Iris pigment epithelial cell (primary cell): Measurements from ENCODE around the gene DENND11.

Source experiments
- DNase-seq: peaks from one replicate; pipeline ENCODE4 v3.0.0-alpha.2; 2011; ENCODE audit warnings: low read depth

The DENND11 gene

DNA sequence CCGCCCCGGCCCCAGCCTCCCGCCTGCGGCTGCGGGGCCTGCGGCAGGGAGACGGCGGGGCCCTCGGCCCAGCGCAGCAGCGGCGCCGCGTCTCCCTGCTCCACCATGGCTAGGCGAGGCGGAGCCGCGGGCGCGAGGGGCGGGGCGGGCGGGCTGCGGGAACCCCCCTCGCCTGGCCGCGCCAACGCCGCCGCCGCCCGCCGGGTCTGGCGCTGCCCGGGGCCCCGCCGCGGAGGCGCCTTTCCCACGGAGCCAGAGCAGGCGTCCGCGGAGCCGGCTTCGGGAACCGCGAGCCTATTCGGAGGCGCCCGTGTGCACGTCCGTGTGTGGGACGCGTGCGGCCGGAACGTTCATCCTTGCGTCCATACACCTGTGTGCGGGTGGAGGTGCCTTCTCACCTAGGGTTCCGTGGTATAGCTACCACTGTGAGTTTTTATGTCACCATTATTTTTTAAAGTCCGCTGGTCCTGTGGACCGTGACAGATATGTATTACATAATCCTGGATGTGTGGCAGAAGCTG lies at the start of gene DENND11:
Gene DENND11, minus strand, starts transcription at position 120 of the 521 bp plus-strand sequence. Its CDS starts 13 bp downstream, at position 107.
- peak; percentile 35 for DNase-seq

DNA sequence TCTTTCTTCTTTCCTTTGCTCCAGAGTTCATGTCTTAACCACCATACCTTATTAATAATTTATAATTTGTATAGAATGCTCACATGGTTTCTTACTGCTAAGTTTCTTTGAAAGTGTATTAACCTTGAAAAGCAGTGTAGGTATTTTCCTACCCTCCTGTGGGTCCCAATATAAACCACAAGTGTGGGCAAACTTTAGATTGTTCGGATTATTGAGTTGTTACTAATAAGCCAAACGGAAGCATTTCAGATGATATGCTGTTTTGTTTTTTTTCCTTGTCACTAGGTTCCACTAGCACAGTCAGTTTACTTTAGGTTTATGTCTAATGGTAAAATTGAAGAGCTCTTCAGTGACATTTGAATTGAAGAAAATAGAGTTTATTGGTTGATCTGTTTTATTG lies 46.4 kb upstream of the DENND11 start:
- DNase-seq, result peak; percentile 61

- no peak for DNase-seq
These were observed 42.2 kb upstream of the DENND11 start for GRCh38 chr7:141744131-141744530.

- DNase-seq, result peak; percentile 34
These were observed 40.3 kb upstream of the DENND11 start for GRCh38 chr7:141742229-141742628.

- no peak for DNase-seq
These were observed 37.3 kb upstream of the DENND11 start for GRCh38 chr7:141739250-141739649.

DNA sequence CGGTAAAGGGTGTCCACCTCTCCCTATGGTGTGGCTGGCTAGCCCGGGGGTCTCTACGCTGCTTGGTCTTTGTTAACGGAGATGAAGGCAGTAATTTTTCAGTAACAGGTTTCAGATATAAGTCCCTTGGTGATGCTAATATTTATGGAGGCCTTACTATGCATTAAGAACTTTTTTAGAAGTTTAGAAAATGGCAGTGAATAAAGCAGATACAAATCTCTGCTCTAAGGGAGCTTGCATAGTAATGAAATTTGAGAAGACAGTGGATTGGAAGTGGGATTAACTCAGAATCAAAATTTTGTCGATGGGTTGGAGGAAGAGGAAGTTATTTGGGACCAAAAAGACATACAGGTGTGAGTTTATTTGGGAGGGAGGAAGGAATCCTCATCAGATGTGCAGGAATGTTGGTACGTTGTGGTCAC lies 36.6 kb upstream of the DENND11 start:
- no peak for DNase-seq

GRCh38 chr7:141737836-141738591 lies 36.0 kb upstream of the DENND11 start, which contains the start of gene SSBP1:
TSS of gene SSBP1 (plus strand) at chr7:141738358. CDS start at chr7:141739167, 809 bp downstream.
- DNase-seq, result peak; percentile 98

DNA sequence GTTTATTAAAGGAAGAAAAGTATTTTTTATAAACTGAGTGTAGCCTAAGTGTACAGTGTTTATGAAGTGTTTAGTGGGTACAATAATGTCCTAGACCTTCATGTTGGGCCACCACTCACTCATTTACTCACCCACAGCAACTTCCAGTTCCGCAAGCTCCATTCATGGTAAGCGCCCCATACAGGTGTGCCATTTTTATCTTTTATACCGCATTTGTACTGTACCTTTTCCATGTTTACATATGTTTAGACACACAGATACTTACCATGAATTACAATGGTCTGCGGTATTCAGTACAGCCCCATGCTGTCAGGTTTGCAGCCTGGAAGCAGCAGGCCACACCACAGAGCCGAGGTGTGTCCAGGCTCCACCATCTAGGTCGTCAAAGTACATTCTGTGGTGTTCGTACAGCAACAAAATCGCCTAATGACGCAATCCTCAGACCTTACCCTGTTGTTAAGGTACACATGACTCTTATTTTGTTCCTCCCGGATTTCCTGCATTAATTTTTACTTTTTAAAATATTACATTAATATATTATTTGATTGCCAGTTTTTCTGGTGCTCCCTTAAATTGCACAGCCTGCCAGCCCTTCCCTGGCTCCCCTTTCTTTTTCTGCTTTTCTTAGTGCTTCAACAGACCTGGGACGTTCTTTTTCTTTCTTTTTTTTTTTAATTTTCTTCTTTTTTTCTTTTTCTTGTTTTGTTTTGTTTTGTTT lies 35.3 kb upstream of the DENND11 start:
- peak; percentile 8 for DNase-seq

DNA sequence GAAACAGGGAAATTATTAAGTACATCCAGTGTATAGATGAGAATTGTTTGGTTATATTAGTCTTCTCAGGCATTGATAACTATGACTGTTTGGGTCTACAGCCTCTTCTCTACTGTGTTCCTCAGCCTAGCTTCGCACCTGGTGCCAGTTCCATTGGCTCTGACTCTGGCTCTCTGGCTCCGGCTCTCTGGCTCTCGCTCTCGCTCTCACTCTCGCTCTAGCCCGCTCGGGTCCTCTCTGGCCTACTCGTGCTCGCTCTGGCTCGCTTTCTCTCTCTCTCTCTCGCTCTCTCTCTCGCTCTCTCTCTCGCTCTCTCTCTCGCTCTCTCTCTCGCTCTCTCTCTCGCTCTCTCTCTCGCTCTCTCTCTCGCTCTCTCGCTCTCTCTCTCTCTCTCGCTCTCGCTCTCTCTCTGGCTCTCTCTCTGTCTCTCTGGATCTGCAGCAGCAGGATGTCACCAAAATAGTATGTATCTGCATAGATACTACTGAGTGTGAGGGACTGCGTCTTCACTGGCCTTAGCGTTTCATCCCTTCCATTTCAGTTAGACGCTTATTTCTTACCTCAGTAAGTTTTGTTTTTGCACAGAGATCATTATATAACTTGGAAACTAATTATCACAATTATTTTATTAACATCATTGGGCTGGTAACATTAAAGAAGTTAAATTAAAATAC lies 29.6 kb upstream of the DENND11 start:
- no peak for DNase-seq

GRCh38 chr7:141729020-141729419 lies 27.1 kb upstream of the DENND11 start:
- no peak for DNase-seq

- DNase-seq, result no peak
These were observed 20.6 kb upstream of the DENND11 start for GRCh38 chr7:141722529-141722928.

- no peak for DNase-seq
These were observed 15.5 kb upstream of the DENND11 start for GRCh38 chr7:141717450-141717849.

GRCh38 chr7:141715794-141716689 lies 14.1 kb upstream of the DENND11 start:
- no peak for DNase-seq

DNA sequence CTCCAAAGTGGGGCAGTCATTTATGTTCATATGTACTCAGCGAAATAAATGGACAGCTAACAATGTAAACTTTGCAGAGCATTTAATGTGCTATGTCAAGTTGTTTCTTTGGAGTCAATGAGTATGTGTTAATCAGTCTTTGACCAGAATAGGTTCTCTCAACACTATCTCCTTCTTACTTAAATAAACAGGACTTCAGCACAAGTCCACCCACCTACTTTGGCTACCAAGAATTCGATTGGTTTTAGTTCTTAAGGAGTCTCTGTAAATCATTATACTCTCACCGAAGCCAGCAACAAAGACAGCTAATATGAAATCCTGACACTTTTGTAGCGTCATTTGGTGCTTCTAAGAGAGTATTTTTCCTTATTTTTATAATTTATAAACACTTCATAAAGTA lies 13.1 kb upstream of the DENND11 start:
- DNase-seq, result no peak

DNA sequence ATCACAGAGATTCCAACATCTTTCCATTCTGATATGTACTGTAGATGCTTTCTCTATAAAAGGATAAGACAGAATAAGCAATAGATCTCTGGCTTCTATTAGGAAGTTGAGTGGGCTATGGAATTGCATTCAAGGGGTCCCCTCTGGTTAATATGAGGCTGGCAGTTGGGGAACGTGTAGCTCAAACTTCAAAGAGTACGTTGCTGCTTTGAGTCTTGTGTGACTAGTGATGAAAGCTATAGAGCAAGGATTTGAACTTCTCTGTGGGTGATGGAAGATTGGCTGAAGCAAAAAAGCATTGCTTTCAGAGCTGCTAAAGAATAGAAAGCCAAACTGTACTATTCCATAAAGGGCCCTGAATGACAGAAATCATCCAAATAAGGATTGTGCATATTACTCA lies 12.6 kb upstream of the DENND11 start:
- DNase-seq, result no peak

GRCh38 chr7:141713890-141714289 lies 11.9 kb upstream of the DENND11 start:
- DNase-seq, result no peak

GRCh38 chr7:141712603-141713255 lies 10.8 kb upstream of the DENND11 start:
- DNase-seq, result no peak

DNA sequence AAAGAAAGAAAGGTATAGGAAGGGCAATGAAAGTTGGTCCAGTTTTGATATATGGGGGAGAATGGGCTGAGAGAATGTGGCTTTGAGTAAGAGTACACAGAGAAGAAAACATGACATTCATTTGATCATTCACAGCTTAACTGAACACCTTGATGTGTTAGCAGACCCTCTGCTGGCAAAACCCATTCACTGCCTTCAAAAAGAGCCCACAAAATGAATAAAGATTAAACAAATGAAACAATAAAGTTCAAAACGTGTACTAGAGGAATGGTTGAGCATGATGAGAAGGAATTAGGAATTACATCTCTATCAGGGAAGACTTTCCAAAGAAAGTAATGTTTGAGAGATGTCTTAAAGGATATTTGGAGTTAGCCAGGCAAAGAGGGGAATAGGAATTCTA lies 8.3 kb upstream of the DENND11 start:
- DNase-seq, result no peak

DNA sequence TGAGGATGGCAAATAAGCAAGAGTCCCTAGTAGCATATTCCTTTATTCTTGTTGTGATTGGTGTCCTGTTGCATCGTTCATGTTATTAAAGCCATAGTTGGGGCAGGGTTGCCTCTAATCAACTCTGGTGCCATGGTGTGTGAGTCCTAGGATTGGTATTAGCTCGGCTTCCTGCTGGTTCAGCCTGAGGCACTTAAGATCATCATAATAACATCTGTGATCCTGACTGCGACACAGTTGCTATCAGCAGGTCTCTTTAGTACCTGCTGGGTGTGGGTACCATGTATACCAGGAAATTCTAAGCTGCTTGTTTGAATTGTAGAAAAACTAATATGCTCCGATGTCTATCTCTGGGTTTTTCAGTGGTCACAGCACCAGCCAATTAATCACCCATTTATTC lies 7.8 kb upstream of the DENND11 start:
- no peak for DNase-seq

DNA sequence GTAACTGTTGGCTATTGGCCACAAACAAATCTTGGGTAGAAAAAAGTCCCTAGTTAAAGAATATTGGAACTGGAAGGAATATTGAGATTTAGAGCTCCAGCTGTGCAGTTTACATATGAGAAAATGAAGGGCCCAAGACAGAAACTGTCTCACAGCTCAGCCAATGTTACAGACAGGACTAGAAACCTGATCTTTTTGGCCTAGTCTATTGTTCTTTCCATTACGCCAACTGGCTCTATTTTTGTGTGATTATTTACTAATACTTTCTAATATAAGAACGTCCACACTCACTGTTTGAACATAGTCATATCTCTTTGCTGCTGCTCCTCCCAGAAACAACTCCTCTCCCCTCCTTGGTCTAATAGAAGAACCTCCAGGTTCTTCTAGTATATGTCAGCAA lies 7.4 kb upstream of the DENND11 start:
- no peak for DNase-seq

DNA sequence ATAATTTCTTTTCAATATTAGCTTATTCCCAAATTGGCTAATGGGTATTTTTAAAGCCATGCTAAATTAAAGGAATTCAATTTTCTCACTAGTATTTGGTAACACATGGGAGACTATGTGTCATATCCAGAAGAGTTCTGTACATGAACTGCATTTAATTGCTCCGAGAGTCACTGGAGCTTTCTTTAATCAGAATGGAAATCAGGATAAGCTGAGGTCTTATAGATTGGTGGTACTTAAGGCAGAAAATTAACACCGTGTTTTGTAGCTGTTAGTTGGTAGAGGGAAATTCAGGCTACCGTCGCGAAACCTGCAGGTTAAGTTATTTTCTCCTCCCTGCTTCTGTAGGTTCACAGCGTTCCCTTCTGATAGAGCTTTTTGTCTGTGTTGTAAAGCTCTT lies 6.4 kb upstream of the DENND11 start, which contains the start of gene WEE2:
Gene WEE2, plus strand, starts transcription at position 3 of the 400 bp plus-strand sequence. CDS start 406 bp downstream, outside the sequence.
- no peak for DNase-seq
